H9 (cell line): Measurements from ENCODE around the gene SPATA6. TPM values are rescaled to one million over a fixed set of nuclear protein-coding genes. Genes with fewer than 3 reads are reported as not detected.

Experiments used
- DNase-seq: peaks from one replicate; pipeline ENCODE4 v3.0.0-alpha.2; 2017
- H2AFZ ChIP-seq: one replicate; pipeline ENCODE4 v1.6.1; 2013; ENCODE audit warnings: mild to moderate bottlenecking, low read length, control low read depth, moderate library complexity
- H2AK5ac ChIP-seq: 2 replicates; pipeline ENCODE4 v1.6.1; 2013; ENCODE audit warnings: low read length, control low read depth, mixed read lengths; ENCODE audit not compliant: insufficient read length
- H2BK120ac ChIP-seq: one replicate; pipeline ENCODE4 v1.6.1; 2013; ENCODE audit warnings: low read depth, mild to moderate bottlenecking, low read length, control low read depth, inconsistent platforms; ENCODE audit not compliant: poor library complexity, severe bottlenecking
- H2BK12ac ChIP-seq: 2 replicates; pipeline ENCODE4 v1.6.1; 2013; ENCODE audit warnings: low read length, control low read depth, mixed read lengths, low read depth; ENCODE audit not compliant: insufficient read length
- H2BK15ac ChIP-seq: 2 replicates; pipeline ENCODE4 v1.6.1; 2013; ENCODE audit warnings: low read depth, low read length, control low read depth
- H2BK20ac ChIP-seq: one replicate; pipeline ENCODE4 v1.6.1; 2013; ENCODE audit warnings: low read depth, mild to moderate bottlenecking, low read length, control low read depth, inconsistent platforms; ENCODE audit not compliant: poor library complexity, severe bottlenecking
- H2BK5ac ChIP-seq: 2 replicates; pipeline ENCODE4 v1.6.1; 2013; ENCODE audit warnings: low read length, control low read depth, mixed read lengths; ENCODE audit not compliant: insufficient read length
- H3K14ac ChIP-seq: 2 replicates; pipeline ENCODE4 v1.6.1; 2013; ENCODE audit warnings: low read length, control low read depth; ENCODE audit not compliant: insufficient read depth
- H3K18ac ChIP-seq: 2 replicates; pipeline ENCODE4 v1.6.1; 2013; ENCODE audit warnings: low read depth, mild to moderate bottlenecking, mixed read lengths, low read length, control low read depth; ENCODE audit not compliant: insufficient read length
- H3K23ac ChIP-seq: 2 replicates; pipeline ENCODE4 v1.6.1; 2013; ENCODE audit warnings: low read length, control low read depth, mixed read lengths, low read depth; ENCODE audit not compliant: insufficient read length
- H3K23me2 ChIP-seq: 2 replicates; pipeline ENCODE4 v1.6.1; 2013; ENCODE audit warnings: low read depth, mild to moderate bottlenecking, mixed read lengths, low read length, control low read depth; ENCODE audit not compliant: insufficient read length, poor library complexity, severe bottlenecking
- H3K27ac ChIP-seq: 2 replicates; pipeline ENCODE4 v1.5.1; 2013; ENCODE audit warnings: low read length, control low read depth, mixed read lengths, low read depth; ENCODE audit not compliant: insufficient read length
- H3K27me3 ChIP-seq: 2 replicates; pipeline ENCODE4 v1.6.1; 2013; ENCODE audit warnings: low read length, control low read depth, inconsistent platforms; ENCODE audit not compliant: insufficient read depth
- H3K4ac ChIP-seq: 2 replicates; pipeline ENCODE4 v1.6.1; 2013; ENCODE audit warnings: low read depth, mild to moderate bottlenecking, control low read depth, inconsistent platforms, low read length, moderate library complexity
- H3K4me1 ChIP-seq: 2 replicates; pipeline ENCODE4 v1.6.1; 2013; ENCODE audit warnings: low read length, control low read depth, inconsistent platforms; ENCODE audit not compliant: insufficient read depth
- H3K4me2 ChIP-seq: 2 replicates; pipeline ENCODE4 v1.6.1; 2013; ENCODE audit warnings: low read length, control low read depth, mixed read lengths; ENCODE audit not compliant: insufficient read length, insufficient read depth
- H3K56ac ChIP-seq: 2 replicates; pipeline ENCODE4 v1.6.1; 2013; ENCODE audit warnings: low read depth, mild to moderate bottlenecking, mixed read lengths, low read length, control low read depth; ENCODE audit not compliant: insufficient read length
- H3K79me1 ChIP-seq: 2 replicates; pipeline ENCODE4 v1.6.1; 2013; ENCODE audit warnings: low read depth, mild to moderate bottlenecking, moderate library complexity, low read length, control low read depth, inconsistent platforms; ENCODE audit not compliant: insufficient read depth, poor library complexity, severe bottlenecking
- H3K79me2 ChIP-seq: 2 replicates; pipeline ENCODE4 v1.6.1; 2013; ENCODE audit warnings: low read length, control low read depth, inconsistent platforms; ENCODE audit not compliant: insufficient read depth
- H3K9ac ChIP-seq: 2 replicates; pipeline ENCODE4 v1.6.1; 2013; ENCODE audit warnings: low read length, control low read depth, mixed read lengths; ENCODE audit not compliant: insufficient read length; ENCODE audit errors: extremely low read depth
- H3K9me3 ChIP-seq: one replicate; pipeline ENCODE4 v1.6.1; 2013; ENCODE audit warnings: low read depth, low read length, inconsistent platforms; ENCODE audit not compliant: control insufficient read depth
- H3T11ph ChIP-seq: one replicate; pipeline ENCODE4 v1.6.1; 2013; ENCODE audit warnings: mild to moderate bottlenecking, low read length, control low read depth, inconsistent platforms
- H4K20me1 ChIP-seq: one replicate; pipeline ENCODE4 v1.6.1; 2013; ENCODE audit not compliant: control insufficient read depth, insufficient read length, insufficient read depth
- H4K5ac ChIP-seq: 2 replicates; pipeline ENCODE4 v1.6.1; 2013; ENCODE audit warnings: low read depth, mild to moderate bottlenecking, mixed read lengths, low read length, control low read depth; ENCODE audit not compliant: insufficient read length
- H4K8ac ChIP-seq: replicated peaks from 2 replicates; pipeline ENCODE4 v1.6.1; 2013; ENCODE audit warnings: low read length, control low read depth, mixed read lengths, low read depth; ENCODE audit not compliant: insufficient read length
- H4K91ac ChIP-seq: 2 replicates; pipeline ENCODE4 v1.6.1; 2013; ENCODE audit warnings: low read depth, mild to moderate bottlenecking, moderate library complexity, mixed read lengths, low read length, control low read depth; ENCODE audit not compliant: insufficient read length
- H3K27ac Mint-ChIP-seq, 3 experiments: 2 replicates in 2 of 3; 3 replicates in 1 of 3; pipeline ENCODE4 v1.8.0; 2020 to 2021; ENCODE audit warnings: mixed read lengths in 3 of 3, mild to moderate bottlenecking in 1 of 3, moderate library complexity in 1 of 3
- H3K27me3 Mint-ChIP-seq: 2 replicates; pipeline ENCODE4 v1.8.0; 2021; ENCODE audit warnings: low read depth, mild to moderate bottlenecking, moderate library complexity, mixed read lengths
- H3K36me3 Mint-ChIP-seq, 3 experiments: 2 replicates in 2 of 3; 3 replicates in 1 of 3; pipeline ENCODE4 v1.8.0; 2020 to 2021; ENCODE audit warnings: low read depth in 3 of 3, mixed read lengths in 3 of 3; ENCODE audit not compliant: insufficient read depth in 1 of 3
- H3K4me1 Mint-ChIP-seq, 2 experiments: 2 replicates each; pipeline ENCODE4 v1.8.0; 2020; ENCODE audit warnings: mixed read lengths in 2 of 2
- H3K4me3 Mint-ChIP-seq, 2 experiments: 2 replicates in 1 of 2; 3 replicates in 1 of 2; pipeline ENCODE4 v1.8.0; 2020 to 2021; ENCODE audit warnings: mild to moderate bottlenecking in 2 of 2, mixed read lengths in 2 of 2, moderate library complexity in 1 of 2
- H3K9me3 Mint-ChIP-seq, 2 experiments: 2 replicates in 1 of 2; 3 replicates in 1 of 2; pipeline ENCODE4 v1.8.0; 2020; ENCODE audit warnings: mild to moderate bottlenecking in 2 of 2, mixed read lengths in 2 of 2, moderate library complexity in 1 of 2
- WGBS: extraction: QIAGEN DNeasy Blood & Tissue Kit; methylation state at CpG from one replicate; pipeline ENCODE4 v1.1.7; 2013; ENCODE audit warnings: missing lambda C conversion rate, low lambda C conversion rate, mixed read lengths; ENCODE audit not compliant: insufficient read length; ENCODE audit errors: extremely low coverage; 5-methylcytosine and 5-hydroxymethylcytosine counted together
- total RNA-seq: library from RNA; stranded (reverse); gene quantifications from 2 replicates; pipeline ENCODE4 v1.2.1, GENCODE V29; 2021
- TF ChIP-seq, protein P1 (sequence below): fragments of 200-600 bp; sonication (generic); conservative IDR thresholded peaks from 3 replicates; pipeline ENCODE4 v1.8.0; 2021; ENCODE audit warnings: antibody characterized with exemption, mild to moderate bottlenecking

The SPATA6 gene
- total RNA-seq, 1 experiment from 2014 or later, result 8.0 TPM

DNA sequence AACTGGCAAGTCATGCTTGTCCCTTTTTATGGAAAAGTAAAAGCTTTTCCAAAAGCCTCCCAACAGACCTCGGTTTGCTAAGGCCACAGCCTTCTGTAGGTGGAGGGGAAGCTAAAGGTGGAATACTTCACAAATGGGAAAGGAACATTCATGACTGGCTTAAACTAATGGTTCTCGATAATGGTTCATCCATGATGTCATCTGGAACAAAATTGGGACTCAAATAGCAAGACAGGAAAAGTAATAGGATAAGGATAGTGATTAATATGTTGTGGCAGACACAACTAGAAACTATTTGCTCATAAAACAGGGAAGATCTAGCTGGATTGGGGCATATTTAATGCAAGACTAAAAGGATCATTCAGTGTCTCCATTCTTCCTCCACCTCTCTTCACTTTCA is 16.7 kb upstream of the SPATA6 start:
- Histone ChIP-seq H3K27ac (no peak overlapping the region), H3K56ac (no peak overlapping the region), H2BK15ac (no peak overlapping the region), H3K18ac (no peak overlapping the region), H3K23ac (no peak overlapping the region), H3K23me2 (no peaks in the 10 kb centered on the region), H3K9me3 (no peaks in the 10 kb centered on the region), H4K8ac (no peak overlapping the region), H3K4me1 (no peaks in the 10 kb centered on the region), H2BK12ac (no peak overlapping the region), H3K9ac (no peak overlapping the region), H4K20me1 (no peaks in the 10 kb centered on the region), H2BK5ac (no peak overlapping the region), H4K5ac (no peak overlapping the region), H3K79me1 (no peaks in the 10 kb centered on the region), H2AK5ac (no peak overlapping the region), H3K14ac (no peak overlapping the region), H2AFZ (no peak overlapping the region), H2BK20ac (no peak overlapping the region), H3K4me2 (no peak overlapping the region), H2BK120ac (no peak overlapping the region), H3K79me2 (no peaks in the 10 kb centered on the region), H3K4ac (no peak overlapping the region), H4K91ac (no peak overlapping the region), H3T11ph (no peak overlapping the region), H3K27me3 (no peaks in the 10 kb centered on the region)
- Mint-ChIP-seq H3K36me3 (no peaks in the 10 kb centered on the region), H3K27ac (no peak overlapping the region), H3K27me3 (peaks cover 1% of the 10 kb centered on the region), H3K9me3 (no peaks in the 10 kb centered on the region), H3K4me3 (no peak overlapping the region), H3K4me1 (peaks cover under 1 to 2% of the 10 kb centered on the region in 2 experiments; a peak in 3 of 4 replicates)
- WGBS, result no CpG with 5 or more reads among the region's 2 CpGs
- TF ChIP-seq, protein P1, sequence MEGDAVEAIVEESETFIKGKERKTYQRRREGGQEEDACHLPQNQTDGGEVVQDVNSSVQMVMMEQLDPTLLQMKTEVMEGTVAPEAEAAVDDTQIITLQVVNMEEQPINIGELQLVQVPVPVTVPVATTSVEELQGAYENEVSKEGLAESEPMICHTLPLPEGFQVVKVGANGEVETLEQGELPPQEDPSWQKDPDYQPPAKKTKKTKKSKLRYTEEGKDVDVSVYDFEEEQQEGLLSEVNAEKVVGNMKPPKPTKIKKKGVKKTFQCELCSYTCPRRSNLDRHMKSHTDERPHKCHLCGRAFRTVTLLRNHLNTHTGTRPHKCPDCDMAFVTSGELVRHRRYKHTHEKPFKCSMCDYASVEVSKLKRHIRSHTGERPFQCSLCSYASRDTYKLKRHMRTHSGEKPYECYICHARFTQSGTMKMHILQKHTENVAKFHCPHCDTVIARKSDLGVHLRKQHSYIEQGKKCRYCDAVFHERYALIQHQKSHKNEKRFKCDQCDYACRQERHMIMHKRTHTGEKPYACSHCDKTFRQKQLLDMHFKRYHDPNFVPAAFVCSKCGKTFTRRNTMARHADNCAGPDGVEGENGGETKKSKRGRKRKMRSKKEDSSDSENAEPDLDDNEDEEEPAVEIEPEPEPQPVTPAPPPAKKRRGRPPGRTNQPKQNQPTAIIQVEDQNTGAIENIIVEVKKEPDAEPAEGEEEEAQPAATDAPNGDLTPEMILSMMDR, result no peak
- DNase-seq, result no peak
